RWPE2 (cell line): ENCODE data around the gene AKT1.

Experiments
- ATAC-seq: fragments of 200-7000 bp; cut with Tn5 transposase; 3 replicates; pipeline ENCODE4 v1.9.1; 2021; ENCODE audit warnings: low read depth
- DNase-seq: peaks from one replicate; pipeline ENCODE4 v3.0.0-alpha.2; 2020; ENCODE audit warnings: low spot score
- H3K27ac ChIP-seq: fragments of 450-650 bp; 2 replicates; pipeline ENCODE4 v1.5.1; 2017; ENCODE audit warnings: mild to moderate bottlenecking; ENCODE audit not compliant: poor library complexity, severe bottlenecking
- H3K27me3 ChIP-seq: fragments of 250-450 bp; sonication (Bioruptor Pico); 2 replicates; pipeline ENCODE4 v1.5.1; 2021; ENCODE audit warnings: mild to moderate bottlenecking, moderate library complexity; ENCODE audit not compliant: insufficient read depth, poor library complexity, severe bottlenecking
- H3K36me3 ChIP-seq: fragments of 250-450 bp; sonication (Bioruptor Pico); 2 replicates; pipeline ENCODE4 v1.5.1; 2020; ENCODE audit warnings: low read depth, mild to moderate bottlenecking, moderate library complexity
- H3K4me1 ChIP-seq: fragments of 250-450 bp; sonication (Bioruptor Pico); 2 replicates; pipeline ENCODE4 v1.5.1; 2021; ENCODE audit warnings: mild to moderate bottlenecking, moderate library complexity; ENCODE audit not compliant: insufficient read depth, poor library complexity, severe bottlenecking
- H3K4me3 ChIP-seq: fragments of 250-450 bp; sonication (Bioruptor Pico); 2 replicates; pipeline ENCODE4 v1.5.1; 2021; ENCODE audit warnings: mild to moderate bottlenecking, moderate library complexity; ENCODE audit not compliant: severe bottlenecking
- H3K9me3 ChIP-seq: fragments of 250-450 bp; sonication (Bioruptor Pico); 2 replicates; pipeline ENCODE4 v1.5.1; 2021; ENCODE audit warnings: mild to moderate bottlenecking, moderate library complexity; ENCODE audit not compliant: severe bottlenecking
- CTCF ChIP-seq: fragments of 450-650 bp; IDR thresholded peaks from one replicate; pipeline ENCODE4 v1.5.1; 2017; ENCODE audit warnings: mild to moderate bottlenecking, moderate library complexity; ENCODE audit not compliant: poor library complexity, severe bottlenecking

AKT1 gene

GRCh38 chr14:104810316-104810715, 14.8 kb upstream of the AKT1 start:
- TF ChIP-seq CTCF, result no peak
- H3K4me3 ChIP-seq, result no peak overlapping the region
- no peaks in the 10 kb centered on the region for H3K27me3 ChIP-seq
- no peaks in the 10 kb centered on the region for H3K4me1 ChIP-seq
- DNase-seq (peak; percentile 62), ATAC-seq (no peak)
- H3K27ac ChIP-seq, result no peak overlapping the region
- H3K9me3 ChIP-seq, result no peaks in the 10 kb centered on the region
- H3K36me3 ChIP-seq, result no peaks in the 10 kb centered on the region

GRCh38 chr14:104808456-104808855, 12.9 kb upstream of the AKT1 start:
- Histone ChIP-seq H3K36me3 (no peaks in the 10 kb centered on the region), H3K4me3 (no peak overlapping the region), H3K27me3 (no peaks in the 10 kb centered on the region), H3K27ac (no peak overlapping the region), H3K9me3 (no peaks in the 10 kb centered on the region), H3K4me1 (no peaks in the 10 kb centered on the region)
- DNase-seq (no peak), ATAC-seq (no peak)
- TF ChIP-seq CTCF, result no peak

GRCh38 chr14:104806625-104807465, 11.3 kb upstream of the AKT1 start:
- Histone ChIP-seq H3K27ac (no peak overlapping the region), H3K9me3 (no peaks in the 10 kb centered on the region), H3K27me3 (no peaks in the 10 kb centered on the region), H3K36me3 (no peaks in the 10 kb centered on the region), H3K4me3 (no peak overlapping the region), H3K4me1 (peaks cover under 1% of the 10 kb centered on the region)
- TF ChIP-seq CTCF, result no peak
- DNase-seq (no peak), ATAC-seq (no peak)

GRCh38 chr14:104805941-104806624, 10.5 kb upstream of the AKT1 start:
- no peaks in the 10 kb centered on the region for H3K36me3 ChIP-seq
- DNase-seq, result no peak
- H3K9me3 ChIP-seq, result no peaks in the 10 kb centered on the region
- no peaks in the 10 kb centered on the region for H3K27me3 ChIP-seq
- no peak overlapping the region for H3K27ac ChIP-seq
- peaks cover 6% of the 10 kb centered on the region for H3K4me1 ChIP-seq
- H3K4me3 ChIP-seq, result no peak overlapping the region
- ATAC-seq, result peak; percentile 3; the same call in 2 of the 3 replicates
- TF ChIP-seq CTCF, result no peak

- ATAC-seq (peak; percentile 48), DNase-seq (no peak)
- Histone ChIP-seq H3K36me3 (no peaks in the 10 kb centered on the region), H3K4me3 (no peak overlapping the region), H3K27me3 (no peaks in the 10 kb centered on the region), H3K9me3 (no peaks in the 10 kb centered on the region), H3K4me1 (peaks cover 6% of the 10 kb centered on the region), H3K27ac (no peak overlapping the region)
- TF ChIP-seq CTCF, result no peak
Observed at GRCh38 chr14:104805326-104805678, 9.8 kb upstream of the AKT1 start.
